NB4 (cell line): Measurements from ENCODE around the gene SERPINB8.
"Not testable (repeated sequence)": the region's sequence is repeated elsewhere in the genome, so short reads cannot be mapped to it uniquely, and the experiment has no call there.

Source experiments
- DNase-seq: peaks from one replicate; pipeline ENCODE4 v3.0.0; 2010; ENCODE audit warnings: low read depth
- H3K4me3 ChIP-seq: one replicate; pipeline ENCODE4 v1.5.1; 2011; ENCODE audit warnings: mild to moderate bottlenecking, low read depth, low read length, moderate library complexity
- CTCF ChIP-seq: IDR thresholded peaks from one replicate; pipeline ENCODE4 v1.5.1; 2012; ENCODE audit warnings: low read depth, low read length
- MAX ChIP-seq: IDR thresholded peaks from 2 replicates; pipeline ENCODE4 v1.6.1; 2011; ENCODE audit warnings: low read depth, low read length
- MYC ChIP-seq: IDR thresholded peaks from 2 replicates; pipeline ENCODE4 v1.6.1; 2011; ENCODE audit warnings: low read depth, low read length
- POLR2A ChIP-seq: IDR thresholded peaks from 2 replicates; pipeline ENCODE4 v1.6.1; 2011; ENCODE audit warnings: mild to moderate bottlenecking; ENCODE audit not compliant: insufficient read length; ENCODE audit errors: extremely low read depth

The SERPINB8 gene

GRCh38 chr18:63969942-63970808 lies at the start of gene SERPINB8:
SERPINB8 (plus strand) TSS chr18:63970081; CDS start chr18:63978309, 8,228 bp downstream.
- peak within 1 kb of the TSS; percentile 69 for H3K4me3 ChIP-seq
- TF ChIP-seq MYC (no peak), MAX (no peak), POLR2A (peak; percentile 23), CTCF (no peak)
- DNase-seq = peak; percentile 92

GRCh38 chr18:63922049-63922448 lies 47.8 kb upstream of the SERPINB8 start:
- H3K4me3 ChIP-seq = no peak overlapping the region
- no peak for DNase-seq
- no peak for TF ChIP-seq CTCF
- TF ChIP-seq MAX = no peak
- no peak for TF ChIP-seq POLR2A
- TF ChIP-seq MYC = no peak

GRCh38 chr18:63924551-63924950 lies 45.3 kb upstream of the SERPINB8 start:
- DNase-seq = no peak
- TF ChIP-seq MYC (no peak), CTCF (no peak), POLR2A (no peak), MAX (no peak)
- no peak overlapping the region for H3K4me3 ChIP-seq

GRCh38 chr18:63928331-63928730 lies 41.5 kb upstream of the SERPINB8 start:
- peak; percentile 61 for DNase-seq
- TF ChIP-seq POLR2A (no peak), MYC (no peak), MAX (no peak), CTCF (no peak)

GRCh38 chr18:63929369-63929768 lies 40.5 kb upstream of the SERPINB8 start:
- peak; percentile 34 for DNase-seq

More at GRCh38 chr18:63928331-63928730, 41.5 kb upstream of the SERPINB8 start:
- no peak overlapping the region for H3K4me3 ChIP-seq

GRCh38 chr18:63930773-63931354 lies 39.0 kb upstream of the SERPINB8 start:
- H3K4me3 ChIP-seq = no peak overlapping the region
- DNase-seq = peak; percentile 53
- TF ChIP-seq MAX (no peak), CTCF (no peak), POLR2A (no peak), MYC (no peak)

More at GRCh38 chr18:63929369-63929768, 40.5 kb upstream of the SERPINB8 start:
- not testable (repeated sequence) for H3K4me3 ChIP-seq
